Heart left ventricle (tissue), 16 donors: ENCODE results near the gene MAGI2. TPM values are rescaled to one million over a fixed set of nuclear protein-coding genes. Genes with fewer than 3 reads are reported as not detected.

Experiments
- ATAC-seq, 4 donors: fragments of 200-7000 bp; cut with Tn5 transposase; one replicate each; pipeline ENCODE4 v1.9.1; 2020 to 2022; ENCODE audit warnings: moderate library complexity in 4 of 4, mild to moderate bottlenecking in 3 of 4, moderate number of reproducible peaks in 1 of 4
- DNase-seq, 5 donors: peaks; one replicate each; pipeline ENCODE4 v3.0.0-alpha.2; 2020
- H3K27ac ChIP-seq, 12 donors: fragments of 200-600 bp; sonication (generic) in 4 of 12; one replicate each; pipeline versions ENCODE4 v1.5.0 to v1.8.0; 2016 to 2022; ENCODE audit warnings: mild to moderate bottlenecking in 2 of 12
- H3K27me3 ChIP-seq, 9 donors: fragments of 200-600 bp; sonication (generic) in 2 of 9; one replicate each; pipeline versions ENCODE4 v1.5.1 to v1.8.0; 2016 to 2022; ENCODE audit warnings: mild to moderate bottlenecking in 3 of 9
- H3K36me3 ChIP-seq, 9 donors: fragments of 200-600 bp; sonication (generic) in 2 of 9; one replicate each; pipeline versions ENCODE4 v1.5.0 to v1.8.0; 2018 to 2022; ENCODE audit warnings: mild to moderate bottlenecking in 2 of 9
- H3K4me1 ChIP-seq, 12 donors: fragments of 200-600 bp; sonication (generic) in 4 of 12; one replicate each; pipeline versions ENCODE4 v1.5.0 to v1.8.0; 2016 to 2022; ENCODE audit warnings: mild to moderate bottlenecking in 3 of 12
- H3K4me3 ChIP-seq, 12 donors: fragments of 200-600 bp; sonication (generic) in 4 of 12; one replicate each; pipeline versions ENCODE4 v1.5.0 to v1.8.0; 2017 to 2022; ENCODE audit warnings: mild to moderate bottlenecking in 9 of 12, moderate library complexity in 4 of 12
- H3K9me3 ChIP-seq, 12 donors: fragments of 200-600 bp; sonication (generic) in 4 of 12; one replicate each; pipeline versions ENCODE4 v1.5.0 to v1.8.0; 2016 to 2022; ENCODE audit warnings: mild to moderate bottlenecking in 1 of 12
- CTCF ChIP-seq, 12 donors: fragments of 200-600 bp; sonication (generic) in 4 of 12; IDR thresholded peaks; one replicate each; pipeline versions ENCODE4 v1.5.0 to v1.8.0; 2018 to 2022; ENCODE audit warnings: antibody characterized with exemption in 12 of 12, mild to moderate bottlenecking in 5 of 12
- POLR2A ChIP-seq, 2 donors: fragments of 450-650 bp; IDR thresholded peaks; one replicate each; pipeline ENCODE4 v1.6.1; 2017; ENCODE audit warnings: antibody characterized with exemption in 2 of 2, mild to moderate bottlenecking in 2 of 2, moderate library complexity in 2 of 2
- WGBS, 4 donors: extraction: QIAGEN DNeasy Blood & Tissue Kit in 2 of 4; methylation state at CpG; one replicate each; pipeline versions ENCODE4 v1.1.5 to v1.1.7; 2013 to 2018; 5-methylcytosine and 5-hydroxymethylcytosine counted together
- intact Hi-C, 10 donors: fragments of 100-400 bp; cut with DNase I; formaldehyde crosslinking; loops; one replicate each; pipeline versions ENCODE4 v1.11.1 to v1.14.2; 2022
- polyA plus RNA-seq, 2 donors: library from polyadenylated mRNA; stranded (reverse); fragments of 200-250 nt; gene quantifications; one replicate each; pipeline ENCODE4 v1.2.3, GENCODE V29; 2013
- total RNA-seq, 9 donors: library from RNA; depleted of rRNA in 2 of 9; stranded (reverse); fragments of >200 nt in 2 of 9; fragmentation: NEBNext Ultra II Directional in 3 of 9; extraction: Animal tissue kit (Norgen Biotek cat#: 25700) in 3 of 9; gene quantifications; one replicate each; pipeline versions ENCODE4 v1.1.0 to v1.2.4, GENCODE V29; 2016 to 2023
- donor health status: ischemic (EF 13 %, LVEDD 7.1; RV severe dilation, severe dysfunction).
- donor health status: healthy with polysubstance abuse.
- donor health status: DM: no; HTN: yes; CAD: no.
- donor health status: DM: no; HTN: no; CAD: no.
- donor health status: ischemic (EF 25% LVEDD 6.9; RV normal size, moderate dysfunction).
- donor health status: ischemic (EF 25% LVEDD 5.7; RV mildly dilated, moderate dysfunction).
- donor health status: healthy.
- donor health status: DM: yes; HTN: yes; CAD: no.
- donor health status: ischemic (EF 35%, LVEDD 5.7; RV mildly dilated, moderate dysfunction).
- donor health status: nonischemic (EF 11% LVEDD 7.7; RV severe dilation, severe dysfunction).
- donor health status: DM: yes; HTN: yes; CAD: no.
- donor health status: PGD.
- donor health status: ischemic (EF 29% LVEDD 5.4; RV normal size, mild dysfunction).
- donor health status: nonischemic (EF 23%, LVEDD 6.1; RV moderate dilation, normal function).

Gene MAGI2
- total and polyA plus RNA-seq, 11 donors: 1.1 to 6.8 (median 3.8) TPM

- H3K4me3 ChIP-seq: no peak overlapping the region
- no peaks in the 10 kb centered on the region for H3K27me3 ChIP-seq
- DNase-seq (no peak), ATAC-seq (no peak)
- no peaks in the 10 kb centered on the region for H3K9me3 ChIP-seq
- intact Hi-C loops: loop anchor here in 1 of 10 donors (10.0 kb wide), 1 partner anchor 60 kb away; no protein-coding TSS in a partner anchor
- H3K27ac ChIP-seq: no peak overlapping the region
- H3K4me1 ChIP-seq: no peaks in the 10 kb centered on the region
- TF ChIP-seq POLR2A (IDR thresholded peaks at IDR 0.05) (no peak), CTCF (IDR thresholded peaks at IDR 0.05) (no peak)
- no peaks in the 10 kb centered on the region for H3K36me3 ChIP-seq
- WGBS, 4 donors: 26 to 32% (median 29%) methylated on average over 3 of the region's 3 CpGs
These were observed 1398.4 kb downstream of the MAGI2 start for GRCh38 chr7:78055001-78055573.

GRCh38 chr7:78052112-78052511 lies 1401.4 kb downstream of the MAGI2 start:
- no peaks in the 10 kb centered on the region for H3K36me3 ChIP-seq
- H3K9me3 ChIP-seq: no peaks in the 10 kb centered on the region
- H3K27ac ChIP-seq: no peak overlapping the region
- DNase-seq (no peak), ATAC-seq (no peak)
- no peak for TF ChIP-seq POLR2A (IDR thresholded peaks at IDR 0.05)
- no peak for TF ChIP-seq CTCF (IDR thresholded peaks at IDR 0.05)
- 56 to 68% (median 60%) methylated on average over 7 of the region's 7 CpGs for WGBS, 4 donors
- no peaks in the 10 kb centered on the region for H3K4me1 ChIP-seq
- no peak overlapping the region for H3K4me3 ChIP-seq
- intact Hi-C loops: loop anchor here in 1 of 10 donors (10.0 kb wide), 1 partner anchor 57 kb away; no protein-coding TSS in a partner anchor
- no peaks in the 10 kb centered on the region for H3K27me3 ChIP-seq

DNA sequence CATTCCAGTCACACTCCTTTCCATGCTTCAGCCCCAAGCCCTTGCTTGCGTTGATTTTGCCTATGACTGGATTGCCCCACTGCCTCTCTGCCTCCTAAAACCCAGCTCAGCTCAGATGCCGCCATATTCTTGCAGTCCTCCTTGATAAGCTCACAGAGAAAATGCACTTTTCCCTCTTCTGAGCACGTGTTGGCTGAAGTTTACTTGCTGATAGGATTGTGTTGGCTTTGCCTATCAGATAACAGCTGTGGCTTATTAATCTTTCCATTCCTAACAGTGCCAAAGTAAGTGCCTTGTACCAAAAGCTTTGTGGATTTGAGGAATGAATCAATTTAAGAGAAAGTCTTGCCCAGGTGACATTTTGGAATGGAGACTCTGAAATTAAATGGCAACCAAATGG lies 1405.7 kb downstream of the MAGI2 start:
- Histone ChIP-seq H3K27me3 (no peaks in the 10 kb centered on the region), H3K4me3 (no peak overlapping the region), H3K36me3 (no peaks in the 10 kb centered on the region), H3K27ac (no peak overlapping the region), H3K4me1 (no peaks in the 10 kb centered on the region), H3K9me3 (no peaks in the 10 kb centered on the region)
- no peak for TF ChIP-seq CTCF (IDR thresholded peaks at IDR 0.05)
- WGBS, 4 donors: 60 to 84% (median 72%) methylated on average over 3 of the region's 3 CpGs
- no peak for ATAC-seq
- no peak for DNase-seq
- intact Hi-C loops: no loop called here

- intact Hi-C loops: no loop called here
- H3K36me3 ChIP-seq: no peaks in the 10 kb centered on the region
- WGBS, 4 donors: 81 to 92% (median 84%) methylated on average over 2 of the region's 2 CpGs
- no peak for TF ChIP-seq CTCF (IDR thresholded peaks at IDR 0.05)
- TF ChIP-seq POLR2A (IDR thresholded peaks at IDR 0.05): no peak
- H3K4me3 ChIP-seq: no peak overlapping the region
- no peaks in the 10 kb centered on the region for H3K9me3 ChIP-seq
- H3K4me1 ChIP-seq: peaks cover 0 to 6% (median 0%) of the 10 kb centered on the region in 12 donors
- no peak overlapping the region for H3K27ac ChIP-seq
- no peaks in the 10 kb centered on the region for H3K27me3 ChIP-seq
- DNase-seq: no peak
- ATAC-seq: no peak
These were observed 1410.3 kb downstream of the MAGI2 start for GRCh38 chr7:78043159-78043558.
